ENCODE measurements around the gene LONP2.
"Not testable (repeated sequence)": the region's sequence is repeated elsewhere in the genome, so short reads cannot be mapped to it uniquely, and the experiment has no call there.

The LONP2 gene

GRCh38 chr16:48335961-48336360, 91.9 kb downstream of the LONP2 start:
- no peak for DNase-seq (ENCODE audit: low read depth)

GRCh38 chr16:48340054-48340453, 96.0 kb downstream of the LONP2 start:
- DNase-seq (ENCODE audit: low read depth): no peak

GRCh38 chr16:48342591-48342990, 98.5 kb downstream of the LONP2 start:
- DNase-seq (ENCODE audit: low read depth): no peak

DNA sequence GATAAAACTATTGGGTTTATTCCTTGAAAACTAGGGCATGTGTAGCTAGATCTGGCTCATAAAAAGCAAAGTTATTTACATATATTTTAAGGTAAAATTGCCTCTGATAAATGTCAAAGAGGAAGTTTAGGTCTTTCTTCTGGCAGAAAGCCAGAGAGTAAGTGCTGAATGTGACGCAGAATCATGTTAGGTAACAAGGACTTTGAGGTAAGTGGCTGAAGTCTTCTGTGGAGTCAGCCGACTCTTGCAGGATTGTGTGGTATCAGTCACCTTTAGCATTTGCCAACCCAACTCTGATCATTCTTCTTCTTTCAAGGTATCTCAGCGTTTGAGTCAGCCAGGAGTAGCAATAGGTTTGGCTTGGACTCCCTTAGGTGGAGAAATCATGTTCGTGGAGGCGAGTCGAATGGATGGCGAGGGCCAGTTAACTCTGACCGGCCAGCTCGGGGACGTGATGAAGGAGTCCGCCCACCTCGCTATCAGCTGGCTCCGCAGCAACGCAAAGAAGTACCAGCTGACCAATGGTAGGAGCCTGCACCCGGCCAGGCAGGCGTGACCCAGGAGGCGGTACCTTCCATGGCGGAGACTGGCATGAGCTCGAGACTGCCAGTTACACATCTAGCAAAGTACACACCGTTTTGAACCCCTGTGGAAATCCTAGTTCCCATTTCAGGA, 103.2 kb downstream of the LONP2 start:
- no peak for DNase-seq (ENCODE audit: low read depth)

DNA sequence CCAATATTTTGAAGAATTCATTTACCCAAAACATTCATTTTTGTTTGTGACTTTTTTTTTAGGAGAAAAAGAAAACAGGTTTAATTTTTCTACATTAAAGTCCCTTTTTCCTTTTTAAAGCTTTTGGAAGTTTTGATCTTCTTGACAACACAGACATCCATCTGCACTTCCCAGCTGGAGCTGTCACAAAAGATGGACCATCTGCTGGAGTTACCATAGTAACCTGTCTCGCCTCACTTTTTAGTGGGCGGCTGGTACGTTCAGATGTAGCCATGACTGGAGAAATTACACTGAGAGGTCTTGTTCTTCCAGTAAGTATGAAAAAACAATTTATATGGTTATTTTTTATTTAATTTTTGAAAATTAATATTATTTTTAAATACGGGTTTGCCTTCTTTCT, 103.9 kb downstream of the LONP2 start:
- DNase-seq (ENCODE audit: low read depth): no peak

- DNase-seq (ENCODE audit: low read depth): no peak
Measured at GRCh38 chr16:48350736-48351135, 106.6 kb downstream of the LONP2 start.

DNA sequence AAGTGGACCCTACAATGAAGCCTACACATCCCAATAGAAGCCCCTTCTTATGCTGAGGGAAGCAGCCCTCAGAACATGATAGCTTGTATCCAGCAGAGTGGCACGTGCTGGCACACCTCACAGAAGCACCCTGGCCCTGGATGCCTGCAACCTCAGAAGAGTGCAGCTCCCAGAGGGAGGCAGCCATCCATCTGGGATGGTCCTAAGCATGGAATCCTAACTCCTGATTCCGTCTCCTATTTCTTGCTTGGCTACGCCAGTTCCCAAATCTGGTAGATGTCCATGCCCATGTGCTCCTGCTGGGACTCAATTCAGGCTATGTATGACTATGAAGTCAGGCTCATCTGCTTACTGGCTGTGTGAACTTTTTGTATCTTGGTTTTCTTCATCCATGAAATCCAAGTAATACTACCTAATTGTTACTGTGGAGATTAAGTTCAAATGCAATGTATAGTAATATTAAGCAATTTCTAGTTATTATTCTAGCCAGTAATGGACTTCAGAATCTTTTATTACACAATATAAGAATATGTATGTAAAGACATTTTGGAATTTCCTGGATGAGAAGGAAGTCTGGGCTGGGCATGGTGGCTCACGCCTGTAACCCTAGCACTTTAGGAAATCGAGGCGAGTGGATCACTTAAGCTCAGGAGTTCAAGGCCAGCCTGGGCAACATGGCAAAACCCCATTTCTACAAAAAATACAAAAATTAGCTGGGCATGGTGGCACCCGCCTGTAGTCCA, 108.7 kb downstream of the LONP2 start:
- DNase-seq (ENCODE audit: low read depth): no peak

- peak; percentile 47 for DNase-seq (ENCODE audit: low read depth)
Measured at GRCh38 chr16:48353565-48354163, 109.6 kb downstream of the LONP2 start.

DNA sequence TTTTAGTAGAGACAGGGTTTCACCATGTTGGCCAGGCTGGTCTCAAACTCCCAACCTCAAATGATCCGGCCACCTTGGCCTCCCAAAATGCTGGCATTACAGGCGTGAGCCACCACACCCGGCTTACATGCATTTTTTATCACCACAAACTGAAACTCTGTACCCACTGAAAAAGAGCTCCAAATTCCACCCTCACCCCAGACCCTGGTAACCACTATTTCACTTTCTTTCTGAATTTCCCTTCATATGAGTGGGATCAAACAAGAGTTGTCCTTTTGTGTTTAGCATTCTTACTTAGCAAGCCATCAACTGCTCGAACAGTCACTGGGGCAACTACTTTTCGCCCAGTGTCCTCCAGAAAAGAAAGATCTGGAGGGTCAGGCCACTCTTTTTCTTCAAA, 110.3 kb downstream of the LONP2 start:
- not testable (repeated sequence) for DNase-seq (ENCODE audit: low read depth)

DNA sequence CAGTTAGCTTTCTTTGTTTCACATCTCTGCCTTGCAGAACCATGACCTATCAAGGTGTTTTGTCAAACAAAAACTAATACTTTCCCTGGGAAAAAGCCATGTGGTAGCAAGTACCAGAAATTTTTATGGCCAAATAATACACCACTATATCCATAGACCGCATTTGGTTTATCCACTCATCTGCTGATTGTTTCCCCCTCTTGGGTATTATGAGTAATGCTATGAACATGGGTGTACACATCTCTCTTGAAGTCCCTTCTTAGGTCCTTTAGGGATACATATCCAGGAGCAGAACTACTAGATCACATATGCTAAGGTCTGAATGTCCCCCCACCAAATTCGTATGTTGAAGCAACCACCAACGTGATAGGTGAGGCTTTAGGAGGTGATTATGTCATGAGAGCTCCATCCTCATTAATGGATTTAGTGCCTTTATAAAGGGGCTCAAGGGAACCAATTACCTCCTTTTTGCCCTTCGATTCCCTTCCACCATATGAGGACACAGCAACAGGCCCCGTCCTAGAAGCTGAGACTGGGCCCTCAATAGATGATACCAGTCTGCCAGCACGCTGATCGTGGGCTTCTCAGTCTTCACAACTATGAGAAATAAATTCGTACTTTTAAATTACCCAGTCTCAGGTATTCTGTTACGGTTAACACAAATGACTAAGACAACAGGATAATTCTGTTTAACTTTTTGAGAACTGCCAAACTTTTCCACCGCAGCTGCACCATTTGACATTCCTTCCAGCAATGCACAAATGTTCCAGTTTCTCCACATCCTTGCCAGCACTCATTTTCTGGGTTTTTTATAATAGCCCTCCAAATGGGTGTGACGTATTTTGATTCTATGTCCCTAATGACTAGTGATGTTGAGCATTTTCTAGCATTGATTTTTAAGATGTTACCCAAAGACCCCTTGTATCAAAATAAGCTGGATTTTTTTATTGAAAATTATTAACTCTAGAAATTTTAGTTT, 111.1 kb downstream of the LONP2 start:
- no peak for DNase-seq (ENCODE audit: low read depth)

DNA sequence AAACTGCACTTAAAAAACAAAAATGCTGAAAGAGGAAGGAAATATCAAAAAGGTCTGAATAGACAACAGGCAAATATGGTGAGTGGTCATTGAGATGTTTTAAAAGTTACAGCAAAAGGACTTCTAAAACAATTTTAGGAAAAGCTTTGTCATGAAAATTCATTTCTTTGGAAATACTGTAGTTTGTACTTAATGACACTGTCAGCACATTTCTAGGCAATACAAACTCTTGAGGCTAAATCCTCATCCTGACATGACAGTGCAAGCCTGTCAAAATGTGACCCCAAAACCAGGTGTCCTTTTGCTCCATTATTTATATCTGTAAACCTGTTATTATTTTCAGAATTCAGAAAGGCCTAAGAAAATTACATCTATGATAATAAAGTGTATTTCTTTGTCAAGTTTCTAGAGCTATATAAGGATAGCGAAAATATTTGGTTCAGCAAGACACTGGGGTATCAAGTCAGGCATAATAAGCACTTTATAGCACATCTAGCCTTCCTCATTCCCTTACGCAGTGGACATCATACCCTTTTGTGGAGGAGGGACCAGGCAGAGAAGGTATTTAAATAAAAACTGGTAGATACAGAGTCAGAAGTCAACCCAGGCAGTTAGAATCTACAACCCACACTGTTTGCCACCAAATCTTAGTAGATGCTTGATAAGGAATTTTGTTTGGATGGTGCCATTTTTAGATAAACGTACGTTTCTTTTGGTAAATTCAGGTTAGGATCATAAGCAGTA, 112.7 kb downstream of the LONP2 start:
- no peak for DNase-seq (ENCODE audit: low read depth)

DNA sequence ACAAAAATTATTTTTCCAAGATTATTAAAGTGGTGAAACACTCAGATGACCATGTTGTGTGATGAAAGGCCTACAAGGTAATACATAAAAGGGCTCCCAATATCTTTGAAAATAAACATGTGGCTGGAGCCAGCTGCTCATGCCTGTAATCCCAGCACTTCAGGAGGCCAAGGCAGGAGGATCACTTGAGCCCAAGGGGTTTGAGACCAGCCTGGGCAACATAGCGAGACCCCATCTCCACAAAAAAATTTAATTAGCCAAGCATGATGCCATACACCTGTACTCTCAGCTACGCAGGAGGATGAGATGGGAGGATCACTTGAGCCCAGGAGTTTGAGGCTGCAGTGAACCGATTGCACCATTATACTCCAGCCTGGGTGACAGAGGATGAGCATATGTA, 114.3 kb downstream of the LONP2 start:
- DNase-seq (ENCODE audit: low read depth): no peak

DNA sequence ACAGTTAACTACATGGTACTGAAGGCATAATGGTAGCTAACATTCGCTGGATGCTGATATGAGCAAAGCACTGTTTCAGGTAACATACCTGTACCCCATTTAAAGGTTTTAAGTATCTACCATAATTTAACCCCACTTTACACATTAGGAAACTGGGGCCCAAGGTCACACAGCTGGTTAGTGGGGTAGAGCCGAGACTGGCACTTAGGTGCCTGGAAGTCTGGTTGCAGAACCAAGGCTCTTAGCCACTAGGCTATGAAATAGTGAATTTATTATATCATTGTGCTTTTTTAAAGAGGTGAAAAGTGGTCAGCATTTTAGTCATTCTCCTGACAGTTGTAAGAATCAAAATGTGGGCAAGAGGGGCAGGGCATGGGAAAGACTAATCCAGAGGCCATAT, 115.9 kb downstream of the LONP2 start:
- DNase-seq (ENCODE audit: low read depth): no peak

DNA sequence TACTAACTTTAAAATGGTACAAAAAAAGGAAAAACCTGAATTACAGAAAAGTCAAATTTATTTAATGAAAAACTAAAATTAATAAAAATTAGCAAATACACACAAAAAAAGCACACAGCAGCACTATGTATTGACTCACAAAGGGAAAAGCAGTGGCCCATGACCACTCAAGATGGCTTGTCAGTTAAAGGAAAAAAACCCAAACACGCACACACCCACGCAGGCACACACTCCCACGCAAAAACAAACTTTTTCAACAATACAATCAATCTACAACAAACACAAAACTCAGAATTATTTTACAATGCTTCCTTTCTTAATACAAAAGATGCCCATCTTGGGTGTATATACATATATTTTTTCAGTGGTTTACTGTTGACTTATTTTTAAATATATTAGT, 116.9 kb downstream of the LONP2 start:
- DNase-seq (ENCODE audit: low read depth): no peak

DNA sequence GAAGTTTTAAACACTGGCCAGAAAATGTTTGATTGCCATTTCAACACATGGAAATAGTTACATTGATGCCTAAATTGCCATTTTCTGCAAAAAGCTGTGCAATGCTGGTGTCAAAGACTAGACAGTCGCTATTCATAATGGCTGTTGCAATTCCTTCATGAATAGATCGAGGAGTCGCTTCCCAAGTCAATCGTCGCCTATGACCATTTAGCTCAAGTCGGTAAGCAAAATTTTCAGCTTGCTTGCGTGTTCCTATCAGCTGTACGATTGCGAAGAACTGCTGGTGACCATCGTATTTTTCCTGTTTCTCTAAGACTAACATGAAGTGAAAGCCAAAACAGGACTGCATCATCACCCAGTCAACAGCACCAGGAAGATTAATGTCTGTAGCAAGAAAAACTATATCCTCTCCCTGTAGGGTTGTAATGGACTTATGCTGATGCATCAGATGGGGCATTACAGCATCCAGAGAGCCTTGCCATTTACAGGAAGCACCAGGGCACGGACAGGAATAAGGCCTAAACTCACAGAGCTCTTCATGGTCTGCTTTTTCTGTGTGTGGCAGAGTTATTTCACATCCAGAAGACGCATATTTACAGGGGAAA, 117.5 kb downstream of the LONP2 start:
- DNase-seq (ENCODE audit: low read depth): no peak

DNA sequence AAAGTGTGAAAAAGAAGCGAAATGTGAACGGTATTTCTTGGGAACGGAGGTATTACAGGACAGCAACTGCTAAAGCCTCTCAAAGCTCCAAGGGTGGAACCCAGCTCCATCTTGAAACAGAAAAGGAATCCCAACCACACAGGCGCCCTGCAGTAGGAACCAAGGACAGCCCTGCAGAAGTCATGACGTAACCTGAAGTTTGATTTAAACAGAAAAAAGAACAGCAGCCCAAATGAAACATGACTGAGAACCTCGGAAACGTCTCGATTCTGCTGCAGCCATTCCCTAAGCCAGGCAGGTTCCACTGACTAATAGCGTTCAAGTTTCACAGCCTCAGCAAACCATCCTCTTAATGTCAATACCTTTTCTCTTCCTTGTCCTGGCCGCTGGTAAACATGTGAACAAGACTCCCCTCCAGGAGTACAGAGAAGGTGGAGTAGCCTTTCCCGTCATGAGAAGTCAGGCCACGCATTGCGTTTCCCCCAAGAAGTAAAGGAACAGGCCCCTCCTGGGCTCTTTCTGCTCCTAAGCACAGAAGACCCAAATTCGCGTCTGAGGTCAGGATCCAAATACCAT, 121.0 kb downstream of the LONP2 start:
- DNase-seq (ENCODE audit: low read depth): no peak

GRCh38 chr16:48365601-48366164, 121.6 kb downstream of the LONP2 start:
- DNase-seq (ENCODE audit: low read depth): peak; percentile 73

DNA sequence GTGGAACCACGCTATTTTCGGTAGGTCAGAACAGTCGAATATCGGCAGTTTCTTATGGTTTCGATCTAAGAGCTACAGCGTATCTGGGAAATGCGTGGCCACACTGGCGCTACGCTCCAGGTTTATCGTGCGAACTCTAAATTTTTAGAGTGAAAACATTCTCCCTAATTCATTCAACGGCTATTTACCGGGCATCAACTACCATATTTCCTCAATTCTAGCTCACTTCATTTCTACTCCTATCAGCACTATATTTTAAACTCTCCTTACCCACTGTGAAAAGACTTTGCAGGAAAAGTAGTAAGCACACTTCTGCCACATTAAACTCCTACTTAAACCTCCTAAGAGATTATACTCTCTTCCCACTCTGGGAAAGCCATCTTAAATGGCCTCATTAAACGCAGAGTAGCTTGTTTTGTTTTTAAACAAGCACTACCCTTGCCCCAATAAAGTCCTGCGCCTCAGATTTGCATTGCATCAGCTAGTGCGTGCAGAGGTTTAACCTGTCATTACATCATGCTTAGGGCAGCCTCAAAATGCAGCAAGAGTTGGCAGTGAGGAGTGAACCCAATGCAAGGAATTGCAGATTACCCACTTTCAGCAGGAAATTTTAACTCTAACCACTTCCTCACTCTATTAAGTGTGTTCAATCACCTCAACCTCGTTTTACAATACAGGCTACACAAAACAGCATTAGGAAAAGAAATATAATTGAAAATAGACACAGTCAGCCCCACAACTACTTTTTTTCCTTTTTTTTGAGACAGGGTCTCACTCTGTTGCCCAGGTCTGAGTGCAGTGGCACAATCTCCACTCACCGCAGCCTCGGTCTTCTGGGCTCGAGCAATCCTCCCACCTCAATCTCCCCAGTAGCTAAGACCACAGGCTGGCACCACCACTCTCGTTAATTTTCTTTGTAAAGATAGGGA, 122.3 kb downstream of the LONP2 start:
- DNase-seq (ENCODE audit: low read depth): no peak

DNA sequence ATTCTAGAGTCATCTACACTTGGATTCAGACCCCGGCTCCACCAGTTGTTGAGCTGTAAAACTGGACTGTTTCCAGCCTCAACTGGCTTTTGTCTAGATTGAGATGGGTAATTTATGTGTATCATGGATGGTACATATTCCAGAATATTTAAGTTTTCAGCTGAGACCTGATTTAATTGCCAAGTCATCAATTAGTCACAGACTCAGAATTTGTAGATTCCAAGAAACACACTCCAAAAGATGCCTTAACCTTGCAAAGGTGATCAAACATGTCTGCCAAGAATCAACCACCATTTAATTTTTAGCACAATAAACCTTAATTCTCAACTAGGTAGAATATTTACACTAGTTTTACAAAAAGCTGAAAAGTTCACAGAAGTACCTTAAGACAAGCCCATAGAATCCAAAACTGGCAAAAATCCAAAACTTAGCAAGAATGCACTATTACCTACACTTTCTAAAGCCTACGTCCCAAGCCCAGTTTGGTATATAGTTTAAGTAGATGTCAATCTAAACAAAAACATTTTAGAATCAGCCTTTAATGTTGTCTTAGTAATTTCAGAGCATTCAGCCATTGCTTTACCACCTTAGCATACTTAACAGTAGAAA, 123.4 kb downstream of the LONP2 start:
- DNase-seq (ENCODE audit: low read depth): no peak
